HG03175 (cell line): ENCODE results near the gene SYT17.

ENCODE experiments used
- ATAC-seq: cut with Tn5 transposase; IDR thresholded peaks from one replicate; pipeline ENCODE4 v1.9.1; 2021; ENCODE audit warnings: mild to moderate bottlenecking, moderate library complexity; ENCODE audit not compliant: unreplicated experiment

Gene SYT17

DNA sequence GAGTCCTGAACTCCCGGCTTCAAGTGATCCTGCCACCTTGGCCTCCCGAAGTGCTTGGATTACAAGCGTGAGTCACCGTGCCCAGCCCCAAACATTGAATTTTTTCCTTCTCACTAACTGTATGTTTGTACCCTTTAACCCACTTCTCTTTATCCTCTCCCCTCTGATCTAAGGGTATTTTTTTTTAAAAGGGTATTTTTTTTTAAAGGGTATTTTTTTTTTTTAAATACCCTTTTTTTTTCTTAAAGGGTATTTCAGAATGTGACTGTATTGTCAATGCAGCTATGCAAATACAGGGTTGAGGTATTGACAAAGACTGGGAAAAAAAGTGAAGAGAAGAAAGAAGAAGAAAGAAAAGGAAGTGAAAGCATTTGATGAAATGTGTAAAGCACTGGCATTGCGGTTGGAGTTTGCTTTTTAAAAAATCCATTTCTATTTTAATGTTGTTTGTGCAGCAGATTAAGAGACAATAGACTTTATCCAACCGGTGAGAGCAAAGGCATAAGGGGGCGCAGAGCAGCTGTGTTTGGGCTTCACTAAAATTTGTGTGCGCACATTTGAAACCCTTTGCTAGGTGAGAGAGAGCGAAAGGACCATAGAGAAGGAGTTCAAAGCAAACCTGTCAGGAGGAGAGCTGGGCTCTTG is 42.4 kb downstream of the SYT17 start:
- peak; percentile 73 for ATAC-seq

DNA sequence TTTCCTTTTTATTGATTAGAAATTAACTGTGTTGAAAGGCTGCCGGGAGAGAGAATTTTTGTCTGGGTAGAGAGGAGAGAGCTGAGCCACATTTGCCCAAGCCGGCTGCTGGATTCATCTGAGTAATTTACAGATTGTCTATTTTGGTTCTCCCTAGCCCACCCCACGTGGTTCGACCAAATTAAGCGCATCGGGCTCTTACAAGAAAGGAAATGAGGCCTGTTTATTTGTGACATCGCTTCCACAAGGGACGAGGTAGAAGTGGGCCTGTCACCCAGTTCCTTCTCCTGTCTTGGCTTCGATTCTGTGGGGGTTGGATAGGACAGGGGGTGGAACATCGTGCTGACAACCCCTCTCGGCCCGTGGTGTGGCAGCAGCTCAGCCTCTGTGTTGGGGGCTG is 42.9 kb downstream of the SYT17 start:
- ATAC-seq: peak; percentile 37

DNA sequence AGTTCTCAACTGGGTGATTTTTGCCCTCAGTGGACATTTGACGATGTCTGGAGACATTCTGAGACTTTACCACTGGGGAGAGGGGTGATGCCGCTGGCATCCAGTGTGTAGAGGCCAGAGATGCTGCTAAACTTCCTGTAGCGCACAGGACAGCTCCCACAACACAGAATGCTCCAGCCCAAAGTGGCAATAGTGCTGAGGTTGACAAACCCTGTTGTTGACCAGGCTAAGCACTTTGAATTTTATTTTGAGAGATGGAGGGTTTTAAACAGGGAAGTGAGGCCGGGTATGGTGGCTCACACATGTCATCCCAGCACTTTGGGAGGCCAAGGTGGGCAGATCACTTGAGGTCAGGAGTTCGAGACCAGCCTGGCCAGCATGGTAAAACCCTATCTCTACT is 44.0 kb downstream of the SYT17 start:
- no peak for ATAC-seq

DNA sequence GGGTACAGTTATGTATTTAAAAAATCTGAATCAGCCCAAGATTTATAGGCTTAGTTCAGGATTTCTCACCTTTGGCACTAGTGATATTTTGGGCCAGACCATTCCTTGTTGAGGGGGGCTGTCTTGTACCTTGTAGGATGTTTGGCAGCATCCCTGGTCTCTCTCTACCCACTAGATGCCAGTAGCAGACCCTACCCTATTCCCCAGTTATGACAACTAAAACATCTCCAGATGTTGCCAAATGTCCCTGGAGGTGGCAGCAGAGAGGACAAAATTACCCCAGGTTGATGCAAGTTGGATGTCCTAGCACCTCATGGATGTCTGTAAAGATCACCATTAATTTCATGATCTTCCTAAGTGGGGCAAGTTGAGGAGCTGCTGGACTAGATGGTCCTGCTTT is 45.8 kb downstream of the SYT17 start:
- no peak for ATAC-seq

DNA sequence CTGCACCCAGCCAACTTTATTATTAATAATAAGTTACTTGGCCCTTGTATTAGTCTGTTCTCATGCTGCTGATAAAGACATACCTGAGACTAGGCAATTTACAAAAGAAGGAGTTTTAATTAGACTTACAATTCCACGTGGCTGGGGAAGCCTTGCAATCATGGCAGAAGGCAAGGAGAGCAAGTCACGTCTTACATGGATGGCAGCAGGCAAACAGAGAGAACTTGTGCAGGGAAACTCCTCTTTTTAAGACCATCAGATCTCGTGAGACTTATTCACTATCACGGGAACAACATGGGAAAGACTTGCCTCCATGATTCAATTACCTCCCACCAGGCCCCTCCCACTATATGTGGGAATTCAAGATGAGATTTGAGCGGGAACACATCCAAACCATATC is 47.7 kb downstream of the SYT17 start:
- ATAC-seq: no peak

DNA sequence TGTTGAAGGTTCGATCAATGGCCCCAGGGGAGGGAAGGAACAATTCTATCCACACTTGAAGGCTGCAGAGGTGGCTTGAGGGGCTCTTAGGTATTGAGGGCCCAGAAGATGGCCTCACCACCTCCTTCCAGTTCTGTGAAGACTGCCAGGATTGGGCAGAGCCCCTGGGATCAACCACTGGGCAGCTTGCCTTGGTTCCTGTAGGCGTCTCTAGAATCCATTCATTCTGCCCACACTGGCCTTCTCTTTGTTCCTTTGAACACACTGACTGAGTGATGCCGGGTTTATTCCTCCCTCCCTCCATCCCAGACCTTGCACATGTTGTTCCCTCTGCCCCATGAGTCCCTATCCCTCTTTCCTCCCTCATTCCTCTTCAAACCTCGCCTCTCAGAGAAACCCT is 50.5 kb downstream of the SYT17 start:
- no peak for ATAC-seq

DNA sequence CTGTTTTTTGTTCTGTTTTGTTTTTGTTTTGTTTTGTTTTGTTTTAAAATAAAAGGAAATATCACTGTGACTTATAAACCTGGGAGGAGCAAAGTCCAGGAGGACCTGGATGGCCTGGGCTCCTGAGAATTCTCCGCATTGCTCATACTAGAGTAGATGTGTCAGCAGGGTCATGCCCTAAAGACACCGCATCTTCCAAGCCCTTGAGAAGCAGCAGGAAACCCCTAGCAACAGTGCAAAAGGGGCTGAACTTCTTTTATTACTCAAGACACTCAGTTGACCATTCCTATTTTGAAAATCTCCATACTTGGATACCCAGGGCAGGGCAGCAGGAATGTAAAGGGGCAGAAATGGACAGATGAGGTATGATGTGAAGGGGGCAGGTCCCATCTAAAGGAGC is 51.8 kb downstream of the SYT17 start:
- ATAC-seq: no peak

DNA sequence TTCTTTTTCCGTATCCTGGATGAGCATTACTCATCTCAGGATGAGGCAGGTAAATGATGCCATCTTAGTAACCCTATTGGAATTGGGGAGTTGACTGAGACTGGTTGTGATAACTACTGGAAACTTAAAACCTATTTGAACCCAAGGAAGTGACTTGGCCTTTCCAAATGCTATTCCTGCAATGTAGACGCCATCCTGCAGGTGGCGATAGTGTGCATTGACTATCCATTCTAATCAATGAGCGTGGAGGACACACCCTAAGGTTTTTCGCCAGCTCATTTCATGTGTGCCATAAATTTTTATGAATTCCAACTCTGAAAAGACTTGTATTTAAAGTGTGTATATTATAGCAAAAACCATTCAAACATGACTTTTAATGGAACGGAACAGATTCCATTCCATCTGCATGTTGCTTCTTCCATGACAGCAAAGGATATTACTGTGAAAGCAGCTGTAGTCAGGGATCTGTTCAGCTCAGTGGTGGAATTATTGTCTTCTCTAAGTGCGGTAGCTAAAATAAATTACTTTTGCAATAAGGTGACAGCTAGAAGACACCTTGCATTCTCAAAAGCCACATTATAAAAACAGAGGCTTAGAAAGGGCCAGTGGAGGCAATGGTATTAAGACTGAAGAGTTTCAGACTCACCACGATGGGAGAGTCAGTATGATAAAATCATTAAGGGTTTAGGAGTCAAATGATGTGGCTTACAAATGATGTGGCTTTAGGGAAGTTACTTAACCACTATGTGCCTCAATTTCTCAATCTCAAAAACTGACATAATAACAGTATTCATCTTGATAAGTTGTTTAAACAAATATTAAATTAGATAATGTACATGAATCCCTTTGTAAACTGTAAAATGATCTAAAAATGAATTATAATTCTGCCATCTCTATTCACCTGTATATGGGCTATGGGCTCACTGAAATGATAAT is 55.5 kb downstream of the SYT17 start:
- ATAC-seq: no peak

DNA sequence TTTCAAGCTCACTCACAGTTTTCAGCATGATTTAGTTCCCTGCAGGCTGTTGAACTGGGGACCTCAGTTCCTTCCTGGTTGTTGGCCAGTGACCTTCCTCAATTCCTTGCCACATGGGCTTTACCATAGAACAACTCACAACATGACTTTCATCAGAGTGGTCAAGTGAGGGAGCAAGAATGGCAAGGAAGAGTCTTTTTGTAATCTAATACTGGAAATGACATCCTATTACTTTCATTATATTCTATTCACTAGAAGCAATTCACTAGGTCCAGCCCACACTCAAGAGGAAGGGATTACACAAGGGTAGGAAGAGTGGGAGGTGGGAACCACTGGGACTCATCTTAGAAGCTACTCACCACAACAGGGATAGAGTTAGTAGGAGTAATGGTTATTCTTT is 57.6 kb downstream of the SYT17 start:
- no peak for ATAC-seq

DNA sequence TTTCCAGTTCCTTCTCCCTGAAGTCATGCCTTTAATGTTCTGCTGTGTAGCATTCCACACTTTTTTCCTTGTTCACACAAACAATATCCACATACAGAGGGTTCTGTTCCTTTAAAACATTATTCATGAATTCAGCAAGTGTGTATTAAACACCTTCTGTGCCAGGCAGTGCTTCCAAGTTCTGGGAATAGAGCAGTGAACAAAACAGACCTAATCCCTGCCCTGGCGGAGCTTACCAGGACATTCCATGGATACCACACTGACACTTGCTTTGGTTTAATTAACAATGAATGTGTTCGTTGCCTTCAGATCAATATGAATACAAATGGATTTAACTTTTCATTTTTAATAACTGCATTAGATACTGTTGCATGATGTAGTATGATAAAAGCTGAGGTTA is 59.6 kb downstream of the SYT17 start:
- ATAC-seq: no peak

DNA sequence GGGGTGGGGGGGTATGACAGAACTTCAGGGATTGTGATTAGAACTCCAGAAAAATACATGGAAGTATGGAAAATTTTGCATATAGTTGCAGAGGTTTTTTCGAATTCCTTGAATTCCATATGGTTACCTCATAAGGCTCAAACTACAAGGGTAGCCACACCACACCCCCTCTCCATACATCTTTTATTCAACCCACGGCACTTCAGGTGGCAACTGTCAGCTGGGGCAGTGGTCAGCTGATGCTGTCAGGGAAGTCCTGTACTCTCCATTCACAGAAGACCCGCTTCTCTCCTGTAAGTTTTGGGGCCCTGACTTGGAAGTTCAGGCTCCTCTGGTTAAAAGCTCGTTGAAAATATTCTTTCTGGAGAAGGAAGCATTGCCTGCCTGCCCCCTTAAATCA is 60.0 kb downstream of the SYT17 start:
- ATAC-seq: no peak

DNA sequence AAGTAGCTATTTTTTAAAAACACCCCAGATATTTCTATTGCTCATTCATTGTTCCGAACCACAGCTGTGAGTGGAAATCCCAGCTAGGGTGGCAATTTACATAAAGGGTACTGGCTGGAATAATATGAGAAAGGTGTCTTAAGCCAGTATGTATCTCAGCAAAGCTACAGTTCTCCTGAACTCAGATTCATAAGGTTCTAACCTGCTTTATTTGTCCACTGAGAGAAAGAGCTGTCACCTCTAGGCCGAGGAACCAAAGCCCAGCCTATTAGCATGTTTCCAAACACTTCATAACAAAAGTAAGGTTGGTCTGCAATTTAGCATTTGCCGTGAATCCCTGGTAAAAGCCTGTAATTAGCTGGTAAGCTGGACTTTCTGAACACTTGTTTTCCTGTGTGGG is 60.5 kb downstream of the SYT17 start:
- ATAC-seq: no peak

DNA sequence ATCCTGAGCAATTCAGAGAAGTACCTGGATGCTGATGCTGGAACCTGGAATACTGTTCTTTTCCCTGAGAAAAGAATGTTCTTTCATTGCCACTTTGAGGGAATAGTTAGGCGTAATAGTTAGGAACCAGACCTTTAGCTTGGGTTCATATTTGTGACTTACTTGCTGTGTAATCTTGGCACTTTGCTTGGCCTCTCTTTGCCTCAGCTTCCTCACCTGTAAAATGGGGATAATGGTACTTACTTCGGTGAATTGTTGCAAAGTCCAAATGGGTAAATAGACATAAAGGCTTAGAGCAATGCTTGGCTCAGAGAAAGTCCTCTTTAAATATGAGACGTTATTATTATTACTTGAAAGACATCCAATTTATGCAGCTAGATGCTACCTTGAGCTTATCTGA is 62.5 kb downstream of the SYT17 start:
- no peak for ATAC-seq

DNA sequence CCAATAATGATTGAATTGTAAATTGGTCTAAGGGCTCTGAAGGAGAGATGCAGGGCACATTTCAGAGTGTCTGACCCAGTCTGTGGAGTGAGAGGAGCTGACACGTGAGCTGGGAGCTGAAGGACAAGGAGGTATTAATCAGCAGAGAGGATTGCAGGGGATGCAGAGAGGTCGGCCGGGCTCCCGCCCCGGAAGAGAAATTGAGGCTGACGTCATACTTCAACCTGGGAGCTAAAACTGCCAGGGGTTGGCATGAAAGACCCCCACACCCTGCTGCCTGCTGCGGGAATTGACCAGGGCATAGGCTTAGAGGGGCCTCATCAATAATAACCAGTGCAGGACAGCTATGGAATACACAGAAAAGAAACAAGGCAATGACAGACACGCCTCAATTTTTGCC is 63.8 kb downstream of the SYT17 start:
- no peak for ATAC-seq

DNA sequence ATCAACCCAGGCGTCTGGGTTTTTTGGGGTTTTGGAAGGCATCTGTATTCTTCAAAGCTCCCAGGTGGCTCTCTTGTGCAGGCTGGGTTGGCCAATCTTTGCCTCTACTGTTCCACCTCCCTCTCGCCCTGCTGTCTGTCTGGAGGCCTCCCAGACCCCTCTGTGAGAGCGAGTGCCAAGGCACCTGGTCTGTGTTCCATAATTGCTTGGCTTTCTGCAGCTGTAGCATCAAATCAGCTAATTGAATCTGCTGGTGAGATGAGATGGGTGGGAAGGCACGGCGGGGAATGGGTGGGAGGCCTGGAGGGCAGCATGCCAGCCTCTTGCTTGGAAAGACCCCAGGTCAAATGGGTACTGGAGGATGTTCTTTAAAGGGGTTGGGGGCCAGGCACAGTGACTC is 64.9 kb downstream of the SYT17 start:
- no peak for ATAC-seq

DNA sequence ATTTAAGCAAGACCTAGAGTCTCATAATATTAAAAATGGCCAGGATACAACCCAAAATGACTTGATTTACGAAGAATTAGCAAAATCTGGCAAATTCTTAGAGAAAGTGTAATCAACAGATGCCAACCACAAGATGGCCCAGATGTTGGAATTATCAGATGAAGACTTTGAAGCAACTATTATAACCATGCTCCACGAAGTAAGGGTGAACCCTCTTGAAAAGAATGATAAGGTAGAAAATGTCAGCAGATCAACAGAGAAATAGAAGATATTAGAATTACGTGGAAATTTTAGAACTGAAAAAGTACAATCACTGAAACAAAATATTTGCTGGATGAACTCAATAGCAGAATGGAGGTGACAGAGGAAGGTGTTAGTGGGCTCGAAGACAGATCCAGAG is 67.4 kb downstream of the SYT17 start:
- ATAC-seq: no peak

DNA sequence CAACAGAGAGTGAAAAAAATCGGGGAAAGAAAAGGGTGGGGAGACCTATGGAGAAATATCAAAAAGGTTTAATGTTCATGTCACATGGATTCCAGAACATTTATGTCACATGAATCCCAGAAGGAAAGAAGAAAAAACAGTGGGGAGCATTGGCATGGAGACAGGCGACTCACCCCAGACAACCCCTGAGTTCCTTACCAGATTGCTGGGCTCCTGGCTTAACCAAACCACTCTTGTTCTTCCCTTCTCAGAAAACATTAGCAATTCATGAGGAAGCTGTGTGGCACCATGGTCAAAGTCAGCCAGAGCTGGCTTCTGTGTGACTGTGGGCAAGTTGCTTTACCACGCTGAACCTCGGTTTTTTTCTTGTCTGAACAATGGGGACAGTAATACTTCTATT is 67.8 kb downstream of the SYT17 start:
- ATAC-seq: no peak

DNA sequence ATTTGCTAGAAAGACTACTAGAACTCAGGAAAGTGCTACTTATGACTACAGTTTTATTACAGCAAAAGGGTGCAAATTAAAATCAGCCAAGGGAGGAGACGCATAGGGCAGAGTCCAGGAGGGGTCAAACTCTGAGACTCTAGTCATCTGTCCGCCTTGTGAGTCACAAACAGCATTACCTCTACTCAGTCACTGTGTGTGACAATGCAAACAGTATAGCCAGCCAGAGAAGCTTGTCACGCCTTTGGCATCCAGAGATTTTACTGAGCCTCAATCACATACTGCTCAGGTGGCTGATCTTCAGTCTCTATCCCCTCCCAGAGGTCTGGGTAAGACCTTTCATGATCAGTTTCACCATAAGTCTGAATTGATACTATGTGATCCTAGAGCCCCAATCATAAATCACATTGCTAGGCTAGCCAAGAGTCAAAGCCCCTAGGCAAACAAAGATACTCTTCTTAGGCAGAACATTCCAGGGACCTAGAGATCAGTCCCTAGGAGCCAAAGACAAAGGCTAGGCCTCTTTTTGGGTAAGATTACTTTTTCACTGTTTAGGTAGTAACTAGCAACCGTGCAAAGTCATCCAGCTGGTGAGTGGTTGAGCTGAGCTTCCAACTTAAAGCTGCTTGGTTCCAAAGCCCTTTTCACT is 68.6 kb downstream of the SYT17 start:
- no peak for ATAC-seq

DNA sequence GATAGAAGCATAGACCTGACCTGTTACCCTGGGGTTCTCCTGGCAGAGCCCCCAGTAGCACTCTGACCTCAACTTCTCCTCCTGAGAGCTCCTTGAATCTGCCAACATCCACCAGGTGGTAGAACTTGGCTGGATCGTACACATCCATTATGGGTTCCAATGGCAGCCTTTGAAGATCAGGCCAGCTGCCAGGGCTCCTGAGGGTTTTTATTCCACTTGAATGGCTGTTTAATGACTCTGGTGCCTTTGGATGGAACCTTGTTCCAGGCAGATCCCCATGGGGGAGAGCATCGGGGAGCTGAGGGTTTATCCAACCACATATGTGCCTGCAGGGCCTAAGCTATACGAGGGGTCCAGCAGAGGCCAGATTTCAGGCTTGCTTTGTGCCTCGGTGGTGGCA is 70.4 kb downstream of the SYT17 start:
- no peak for ATAC-seq

DNA sequence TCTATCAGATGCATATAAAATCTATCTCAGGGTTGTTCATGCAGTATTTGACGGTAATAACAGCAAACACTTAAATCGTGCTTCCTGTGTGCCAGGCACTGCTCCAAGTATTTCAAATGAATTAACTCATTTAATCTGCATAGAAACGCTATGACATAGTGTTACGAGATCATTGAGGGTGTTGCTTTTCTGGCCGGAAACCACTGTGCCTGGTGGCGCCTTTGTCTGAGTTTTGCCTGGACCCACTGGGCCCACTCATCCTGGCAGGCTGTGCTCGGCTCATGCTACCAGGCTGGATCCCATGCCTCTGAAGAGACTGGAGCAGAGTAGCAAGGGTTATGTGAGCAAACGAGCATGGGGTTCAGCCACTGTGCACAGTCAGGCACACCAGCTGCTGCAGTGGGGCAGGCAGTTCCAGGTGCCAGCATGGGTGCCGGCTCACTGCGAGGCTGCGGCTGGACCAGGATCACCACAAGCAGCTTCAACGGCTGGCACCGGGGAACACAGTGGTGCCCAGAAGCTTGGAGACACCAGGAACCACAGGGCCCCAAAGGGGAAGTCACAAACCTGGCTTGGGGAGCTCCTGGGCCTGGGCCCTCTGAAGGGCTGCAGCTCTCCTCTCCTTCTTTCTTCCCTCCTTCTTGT is 71.6 kb downstream of the SYT17 start:
- no peak for ATAC-seq

DNA sequence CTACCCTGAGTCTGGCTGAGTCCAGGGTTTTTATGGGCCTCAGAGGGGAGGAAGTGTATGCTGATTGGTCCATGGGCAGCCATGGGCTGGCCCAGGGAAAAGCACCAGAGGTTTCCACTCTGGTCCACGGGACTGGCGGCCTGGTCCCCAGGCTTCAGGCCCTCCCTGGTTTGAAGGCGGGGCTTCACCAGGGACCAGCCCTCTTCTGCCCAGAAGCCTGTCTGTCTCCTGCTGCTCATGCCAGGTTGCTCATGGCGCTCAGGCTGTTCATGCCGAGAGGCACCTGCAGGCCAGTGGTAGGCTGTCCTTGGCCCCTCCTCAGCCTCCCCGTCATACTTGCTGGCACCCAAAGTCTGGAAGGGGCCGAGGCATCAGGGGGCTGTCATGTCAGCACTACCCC is 72.5 kb downstream of the SYT17 start:
- ATAC-seq: no peak

DNA sequence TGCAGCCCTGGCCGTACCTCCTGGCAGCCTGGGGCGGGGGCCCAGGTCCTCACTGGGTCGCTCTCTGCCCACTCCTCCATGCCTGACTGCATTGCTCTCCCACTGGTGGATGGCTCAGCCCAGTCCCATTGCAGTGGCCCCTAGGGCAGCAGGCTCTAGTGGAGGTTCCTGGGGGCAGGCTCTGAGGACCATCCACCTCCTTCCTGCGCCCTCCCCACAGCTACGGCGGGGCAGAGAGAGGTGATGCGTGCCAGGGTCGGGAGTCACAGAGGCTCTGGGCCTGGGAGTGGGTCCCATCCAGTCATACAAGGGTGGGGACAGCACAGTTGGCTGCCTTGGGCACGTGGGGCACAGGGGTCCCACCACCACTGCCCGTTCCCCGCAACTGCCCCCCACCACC is 73.5 kb downstream of the SYT17 start:
- ATAC-seq: no peak
